HG02973 (cell line): ENCODE measurements around the gene TIGAR.

ENCODE experiments used
- ATAC-seq: cut with Tn5 transposase; IDR thresholded peaks from one replicate; pipeline ENCODE4 v1.9.1; 2021; ENCODE audit warnings: moderate library complexity; ENCODE audit not compliant: unreplicated experiment

Gene TIGAR

DNA sequence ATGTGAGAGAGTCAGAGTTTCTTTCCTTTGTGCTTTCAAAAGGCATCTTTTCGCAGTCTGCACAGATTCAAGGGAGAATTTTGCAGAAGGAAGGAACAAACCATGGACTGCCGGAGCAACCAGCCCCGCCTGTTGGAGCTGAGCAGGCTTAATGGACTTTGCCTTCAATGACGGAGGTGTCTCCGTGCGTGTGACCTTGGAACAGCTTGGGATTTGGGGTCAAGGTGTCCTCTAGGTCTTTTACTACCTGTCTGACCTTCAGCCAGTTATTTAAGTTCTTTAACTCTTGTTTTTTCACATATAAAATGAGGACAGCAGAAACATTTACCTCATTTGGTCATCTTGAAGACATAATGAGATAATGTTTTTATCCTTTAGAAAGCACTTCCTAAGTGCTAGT, 54.4 kb downstream of the TIGAR start:
- ATAC-seq, result no peak

DNA sequence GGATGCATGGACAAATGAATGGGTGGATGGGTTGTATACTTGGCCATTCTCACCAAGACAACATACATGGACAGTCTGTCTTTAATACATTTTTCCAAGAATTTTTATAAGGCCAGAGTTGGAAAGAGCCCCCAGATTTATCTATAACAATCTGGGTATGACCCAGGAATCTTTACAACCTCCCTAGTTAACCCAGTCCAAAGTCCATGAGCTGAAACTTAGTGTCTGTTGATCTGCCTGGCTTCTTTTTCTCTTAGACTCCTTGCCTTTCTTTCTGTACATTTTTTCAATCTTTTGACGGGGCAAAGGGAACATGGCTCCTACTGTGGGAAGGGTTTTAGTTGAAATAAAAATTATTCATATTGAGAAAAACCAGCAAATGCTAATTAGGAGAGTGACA, 57.8 kb downstream of the TIGAR start:
- ATAC-seq, result no peak

DNA sequence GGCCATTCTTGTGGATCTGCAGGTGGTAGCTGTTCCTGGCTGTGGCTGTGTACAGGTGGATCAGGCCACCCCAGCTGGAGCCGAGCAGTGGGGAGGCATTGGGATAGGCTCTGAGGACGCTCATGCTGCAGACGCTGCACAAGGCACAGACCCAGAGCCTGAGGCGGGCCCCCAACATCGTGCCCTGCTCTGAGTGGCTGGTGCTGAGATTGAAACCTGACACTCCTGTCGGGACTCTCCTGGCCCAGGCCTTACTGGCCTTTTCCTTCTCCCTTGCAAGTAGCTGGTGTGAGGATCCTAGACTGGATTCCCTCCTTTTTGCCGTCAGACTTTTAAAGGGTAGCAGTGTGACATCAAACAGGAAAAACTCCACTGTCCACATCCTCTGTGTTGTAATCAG, 58.4 kb downstream of the TIGAR start, which contains the start of gene FGF23:
Gene FGF23 (minus strand): TSS at position 308 of the 400 bp plus-strand sequence. CDS start 130 bp downstream, at position 178.
- ATAC-seq, result no peak

DNA sequence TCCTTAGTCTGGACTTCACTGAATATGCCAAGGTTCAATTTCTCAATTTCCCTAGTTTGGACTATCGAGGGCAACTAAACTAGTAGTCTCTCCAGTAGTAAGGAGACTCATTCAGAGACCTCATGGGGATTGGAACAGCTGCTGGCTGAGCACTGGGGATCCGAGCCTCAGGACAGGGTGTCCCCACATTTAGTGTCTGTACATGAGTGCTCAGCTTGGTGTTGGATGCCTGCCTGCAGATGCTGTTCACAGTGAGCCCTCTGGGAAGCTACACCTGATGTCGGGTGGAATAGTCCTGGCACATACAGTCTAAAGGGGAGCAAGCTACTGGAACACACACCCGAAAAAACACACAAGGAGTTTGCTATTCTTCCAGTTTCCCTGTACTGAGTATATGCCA, 59.3 kb downstream of the TIGAR start:
- no peak for ATAC-seq

DNA sequence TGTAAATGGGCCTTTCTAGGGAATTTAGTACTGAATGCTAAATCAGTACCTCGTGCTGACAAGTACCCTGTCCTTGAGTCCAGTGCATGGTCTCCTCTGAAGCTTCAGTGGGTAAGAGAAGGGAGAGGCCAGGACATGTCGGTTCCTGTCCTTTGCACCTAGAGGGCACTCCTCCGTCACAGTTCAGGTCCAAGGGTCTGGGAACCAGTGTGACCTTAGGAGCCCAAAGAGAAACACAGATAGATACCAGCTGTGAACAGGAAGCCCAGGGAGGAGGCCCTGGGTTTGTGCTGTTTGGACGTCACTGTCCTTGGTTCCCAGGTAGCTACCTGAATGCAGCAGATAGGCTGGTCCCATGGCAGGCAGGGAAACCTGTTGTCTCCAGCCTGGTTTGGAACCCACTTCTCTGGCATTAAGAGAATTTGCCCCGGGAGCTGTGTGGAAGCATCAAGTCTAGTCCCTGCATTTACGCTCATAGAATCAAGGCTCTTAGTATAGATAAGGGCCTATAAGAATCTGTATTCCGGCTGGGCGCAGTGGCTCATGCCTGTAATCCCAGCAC, 62.4 kb downstream of the TIGAR start:
- ATAC-seq, result no peak

DNA sequence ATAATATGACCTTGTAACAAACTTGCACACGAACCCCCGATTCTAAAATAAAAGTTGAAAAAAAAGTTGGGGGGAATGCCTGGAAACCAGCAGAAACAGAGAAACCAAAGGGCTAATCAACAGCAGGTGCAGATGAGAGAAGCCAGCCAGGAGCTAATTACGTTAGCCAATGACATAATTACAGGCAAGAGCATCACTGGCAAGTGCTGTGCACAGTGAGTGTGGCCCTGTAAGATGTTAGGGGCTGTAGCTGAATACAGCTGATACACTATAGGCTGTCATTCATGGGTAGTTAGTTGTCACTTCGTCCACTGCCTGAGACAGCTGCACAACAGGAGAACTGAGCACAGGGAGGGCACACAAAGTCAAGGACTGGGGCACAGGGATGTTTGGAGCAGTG, 65.8 kb downstream of the TIGAR start:
- ATAC-seq, result no peak

DNA sequence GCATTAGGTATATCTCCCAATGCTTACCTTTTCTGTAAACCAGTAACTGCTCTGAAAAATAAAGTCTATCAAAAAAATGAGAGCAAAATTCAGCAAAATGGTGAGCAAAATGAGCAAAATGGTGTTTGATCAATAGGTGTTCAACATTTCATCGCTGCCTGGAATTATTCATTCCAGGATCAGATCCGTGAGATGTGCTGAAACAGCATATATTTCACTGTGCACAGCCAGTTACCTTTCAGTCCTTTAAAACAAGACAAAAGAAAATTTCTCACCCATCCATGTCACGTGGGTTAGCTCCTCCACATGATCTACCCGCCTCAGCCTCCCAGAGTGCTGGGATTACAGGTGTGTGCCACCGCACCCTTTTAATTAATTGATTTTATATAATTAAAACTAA, 66.6 kb downstream of the TIGAR start:
- ATAC-seq, result no peak

DNA sequence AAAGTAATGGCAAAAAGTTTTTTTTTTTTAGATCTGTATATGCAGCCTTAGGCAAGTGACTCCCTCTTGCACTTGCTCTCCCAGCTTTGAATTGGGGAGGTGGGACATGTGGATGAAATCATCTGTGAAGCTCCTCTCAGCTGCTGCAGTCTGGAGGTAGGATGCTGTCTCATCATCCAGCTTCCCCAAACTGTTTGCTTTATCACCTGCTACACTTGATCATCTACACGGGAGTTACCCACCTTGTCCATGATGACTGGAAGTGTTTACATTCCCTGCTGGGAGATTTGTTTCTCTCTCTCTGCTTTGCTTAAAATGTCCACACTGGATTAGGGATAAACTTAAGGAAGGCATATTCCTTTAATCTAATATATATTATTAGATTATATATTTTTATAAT, 67.0 kb downstream of the TIGAR start:
- no peak for ATAC-seq

DNA sequence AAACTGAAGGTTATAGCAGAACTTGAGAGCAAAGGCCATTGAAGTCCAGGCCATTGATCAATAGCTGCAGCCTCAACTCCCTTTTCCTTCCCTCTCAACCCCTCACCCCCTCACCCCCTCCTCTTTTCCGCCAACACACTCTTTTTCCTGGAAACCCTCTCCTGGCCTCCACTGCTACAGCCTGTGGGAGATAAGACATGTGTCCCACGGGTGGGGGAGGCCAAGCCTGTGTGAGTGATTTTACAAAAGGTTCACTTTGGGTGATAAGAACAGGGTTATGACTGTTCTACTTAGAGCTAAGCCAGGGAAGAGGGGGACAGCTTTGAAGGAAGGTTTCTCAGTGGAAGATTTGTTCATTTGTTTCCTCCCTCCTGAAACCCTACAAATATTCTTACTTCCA, 67.6 kb downstream of the TIGAR start:
- no peak for ATAC-seq

DNA sequence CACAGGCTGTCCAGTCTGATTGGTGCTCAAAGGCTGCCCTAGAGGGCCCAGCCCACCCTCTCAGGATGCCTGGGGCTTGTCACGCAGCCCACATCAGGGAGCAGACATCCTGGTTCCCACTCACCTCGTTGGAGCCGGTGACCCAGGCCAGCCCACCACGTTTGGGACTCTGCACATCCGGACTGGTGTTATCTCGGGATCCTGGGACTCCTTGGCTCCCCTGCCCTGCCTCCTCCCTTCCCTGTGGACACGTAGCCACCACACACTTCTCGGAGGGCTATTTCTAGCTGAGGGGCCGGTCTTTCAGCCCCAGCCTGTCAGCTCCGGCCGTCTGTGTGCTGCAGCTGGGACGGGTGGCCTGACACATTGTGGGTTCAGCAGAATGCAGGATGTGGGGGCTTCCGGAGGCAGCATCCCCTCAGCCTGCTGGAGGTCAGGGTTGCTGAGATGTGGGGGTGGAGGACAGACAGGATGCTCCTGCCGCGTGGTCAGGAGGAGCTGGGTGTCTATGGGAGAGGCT, 71.3 kb downstream of the TIGAR start:
- ATAC-seq, result no peak

DNA sequence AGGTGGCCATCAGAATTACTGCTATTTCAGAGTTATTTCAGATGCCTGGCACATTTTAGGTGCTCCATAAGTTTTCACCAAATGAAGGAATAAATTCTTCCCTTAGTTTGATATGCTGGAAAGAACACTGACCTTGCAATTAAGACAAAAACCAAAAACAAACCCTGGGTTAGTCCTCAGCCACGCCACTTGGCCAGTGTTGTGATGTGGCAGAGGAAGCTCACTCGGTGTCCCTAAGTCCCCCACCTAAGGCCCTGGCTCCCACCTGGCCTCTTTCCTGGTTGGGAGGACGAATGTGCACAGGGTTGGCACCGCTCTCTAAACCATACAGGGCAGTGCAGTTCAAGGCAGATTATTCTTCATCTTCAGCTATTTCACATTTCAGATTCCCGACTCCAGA, 72.2 kb downstream of the TIGAR start:
- no peak for ATAC-seq

DNA sequence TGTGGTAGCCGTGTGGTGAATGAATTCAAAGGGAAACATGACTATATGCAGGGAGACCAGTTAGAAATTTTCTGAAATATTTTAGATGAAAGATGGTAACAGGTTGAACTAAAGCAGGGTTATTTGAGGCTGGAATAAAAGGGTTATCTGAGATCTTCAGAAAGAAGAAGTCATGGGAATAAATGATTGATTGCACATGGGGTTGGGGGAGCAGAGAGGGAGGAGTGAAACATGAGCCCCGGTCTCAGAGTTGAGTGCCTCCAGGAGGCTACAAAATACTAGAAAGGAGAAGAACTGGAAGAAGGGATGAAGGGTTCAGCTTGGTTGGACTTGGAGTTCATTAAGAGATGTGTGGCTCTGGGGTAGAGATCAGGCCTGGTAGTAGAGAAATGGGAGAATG, 74.8 kb downstream of the TIGAR start:
- ATAC-seq, result no peak

DNA sequence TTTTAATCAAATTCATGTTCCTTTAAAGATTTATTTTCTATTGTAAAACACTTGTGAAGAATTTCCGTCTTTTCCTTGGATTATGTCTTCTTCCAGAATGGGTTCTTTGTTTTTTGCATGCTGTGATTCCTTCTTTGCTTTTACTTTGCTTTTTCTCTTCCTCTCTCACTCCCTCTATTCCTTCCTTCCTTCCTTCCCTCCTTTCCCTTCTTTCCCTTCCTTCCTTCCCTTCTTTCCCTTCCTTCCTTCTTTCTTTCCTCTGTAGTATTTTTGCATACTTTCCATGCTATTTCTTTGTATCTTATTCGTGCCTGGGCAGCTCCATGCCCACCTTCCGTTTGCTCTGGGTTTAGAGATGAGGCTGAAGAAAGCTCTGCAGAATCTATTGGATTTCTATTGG, 80.1 kb downstream of the TIGAR start:
- ATAC-seq, result no peak

DNA sequence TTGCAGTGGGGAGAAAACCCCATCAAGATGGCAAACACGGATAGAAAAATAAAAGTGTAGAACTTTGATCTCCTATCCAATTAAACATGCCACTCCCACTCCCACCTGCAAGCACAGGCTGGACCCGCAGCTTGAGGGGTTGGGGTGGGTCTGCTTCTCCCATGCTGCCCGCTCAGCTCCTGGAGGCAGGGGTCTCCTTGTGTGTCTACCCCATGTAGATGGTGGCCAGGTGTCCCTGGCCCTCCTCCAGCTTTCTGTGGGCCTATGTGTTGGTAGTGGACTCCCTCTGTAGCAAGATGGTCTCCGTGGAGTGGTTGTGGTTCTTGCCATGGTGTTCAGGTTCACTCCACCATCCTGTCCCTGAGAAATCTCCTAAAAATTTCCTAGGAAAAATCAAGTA, 82.0 kb downstream of the TIGAR start:
- ATAC-seq, result no peak
